H1 (cell line): ENCODE data around the gene DPF3. TPM values are rescaled to one million over a fixed set of nuclear protein-coding genes. Genes with fewer than 3 reads are reported as not detected.

Experiments
- BCL11A ChIP-seq, 2 experiments: IDR thresholded peaks; one replicate each; pipeline ENCODE4 v1.6.1; 2011; ENCODE audit warnings: low read depth in 2 of 2, low read length in 2 of 2, mild to moderate bottlenecking in 2 of 2
- RNF2 ChIP-seq: fragments of 200-900, 300-1000 bp; sonication (generic); IDR thresholded peaks from 2 replicates; pipeline ENCODE4 v1.7.1; 2016; ENCODE audit warnings: borderline replicate concordance, low read depth, mild to moderate bottlenecking, antibody characterized with exemption, low read length; ENCODE audit not compliant: poor library complexity, severe bottlenecking; ENCODE audit errors: missing control alignments
- SIRT6 ChIP-seq: IDR thresholded peaks from one replicate; pipeline ENCODE4 v1.7.1; 2012; ENCODE audit warnings: low read length, inconsistent platforms
- SIX5 ChIP-seq: IDR thresholded peaks from 2 replicates; pipeline ENCODE4 v1.6.1; 2011; ENCODE audit warnings: mild to moderate bottlenecking, low read depth, low read length
- SUZ12 ChIP-seq: fragments of 200-600 bp; sonication (generic); IDR thresholded peaks from 2 replicates; pipeline ENCODE4 v1.6.1; 2012; ENCODE audit warnings: mild to moderate bottlenecking, inconsistent platforms, low read length, moderate library complexity, mixed read lengths
- polyA plus RNA-seq, 7 experiments: library from polyadenylated mRNA; depleted of rRNA in 3 of 7; stranded (reverse) in 5 of 7; unstranded in 2 of 7; fragments of >200 nt in 5 of 7; fragments of 200-250 nt in 2 of 7; gene quantifications; 1 replicate in 5 of 7; 2 replicates in 1 of 7; 4 replicates in 1 of 7; pipeline versions ENCODE4 v1.2.1 to v1.2.3, GENCODE V29; 2011 to 2013; ENCODE audit warnings: missing spikeins in 2 of 7, mixed read lengths in 2 of 7
- total RNA-seq: library from RNA; stranded (reverse); fragmentation: NEBNext Ultra II Directional; extraction: Animal tissue kit (Norgen Biotek cat#: 25700); gene quantifications from 2 replicates; pipeline ENCODE4 v1.2.1, GENCODE V29; 2021

The DPF3 gene
- total and polyA plus RNA-seq, 2 of the 8 experiments (the other 6 are each of a cell fraction or from before 2014, with no cell fraction given), result 0.19 TPM; not detected in 1

DNA sequence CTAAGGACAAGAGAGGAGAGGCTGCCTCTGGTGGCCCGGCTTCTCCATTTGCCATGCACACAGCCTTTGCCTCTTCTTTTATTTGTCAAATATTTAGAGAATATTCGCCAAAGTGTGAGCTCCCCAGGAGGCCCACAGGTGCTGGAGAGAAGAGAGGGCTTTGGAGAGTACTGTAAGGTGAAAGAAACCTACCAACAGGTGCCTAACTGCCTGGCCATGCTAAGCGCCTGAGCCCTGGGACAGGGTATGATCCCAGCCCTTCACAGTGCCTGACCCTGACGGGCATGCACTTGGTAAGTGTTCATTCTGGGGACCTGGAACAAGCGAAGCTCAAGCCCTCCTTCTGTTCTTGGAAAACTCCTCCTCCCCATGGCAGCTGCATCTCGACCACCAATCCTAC is 106.1 kb downstream of the DPF3 start (continued):
- TF ChIP-seq BCL11A (IDR thresholded peaks at IDR 0.05; ENCODE audit: low read depth in 2 of 2, low read length in 2 of 2), result no peak
- no peak for TF ChIP-seq RNF2
- no peak for TF ChIP-seq SIX5
- TF ChIP-seq SIRT6, result no peak
- TF ChIP-seq SUZ12, result no peak
- TF ChIP-seq, all 59 proteins: peak for 0
